GM13977 (cell line): ENCODE measurements around the gene SLC9A9.

Experiments used
- DNase-seq: peaks from one replicate; pipeline ENCODE4 v3.0.0; 2012; ENCODE audit warnings: low spot score
- CTCF ChIP-seq: IDR thresholded peaks from 2 replicates; pipeline ENCODE4 v1.5.1; 2012; ENCODE audit warnings: mild to moderate bottlenecking, control low read depth; ENCODE audit not compliant: insufficient read depth; ENCODE audit errors: extremely low read depth, missing control alignments
- in situ Hi-C: fragments of 300-500 bp; cut with MboI; formaldehyde crosslinking; loops from one replicate; pipeline ENCODE4 v1.12.0; 2022; ENCODE audit warnings: low sequenced_read_pairs, low pct_unique_long_range_greater_than_20kb, mixed read lengths, inconsistent platforms; ENCODE audit not compliant: unreplicated experiment

The SLC9A9 gene

DNA sequence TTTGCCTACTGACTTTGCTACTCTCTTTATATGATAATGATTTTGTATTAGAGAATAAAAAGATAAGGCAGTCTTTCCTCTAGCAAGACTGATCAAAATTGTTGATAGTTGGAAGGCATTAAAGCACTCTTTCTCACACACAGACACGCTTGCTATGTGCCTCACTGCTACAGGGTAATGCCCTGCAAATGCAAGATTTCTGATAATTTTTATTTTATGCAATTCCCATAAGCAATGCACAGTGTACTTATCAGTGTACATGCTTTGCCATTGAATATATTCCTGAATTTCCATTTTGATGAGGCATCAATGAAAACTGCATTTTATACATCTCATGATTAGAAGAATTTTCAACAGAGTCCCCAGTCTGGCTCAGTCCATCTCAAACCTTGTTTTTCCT lies 465.5 kb downstream of the SLC9A9 start:
- TF ChIP-seq CTCF: no peak
- DNase-seq: no peak
- in situ Hi-C loops: no loop called here

DNA sequence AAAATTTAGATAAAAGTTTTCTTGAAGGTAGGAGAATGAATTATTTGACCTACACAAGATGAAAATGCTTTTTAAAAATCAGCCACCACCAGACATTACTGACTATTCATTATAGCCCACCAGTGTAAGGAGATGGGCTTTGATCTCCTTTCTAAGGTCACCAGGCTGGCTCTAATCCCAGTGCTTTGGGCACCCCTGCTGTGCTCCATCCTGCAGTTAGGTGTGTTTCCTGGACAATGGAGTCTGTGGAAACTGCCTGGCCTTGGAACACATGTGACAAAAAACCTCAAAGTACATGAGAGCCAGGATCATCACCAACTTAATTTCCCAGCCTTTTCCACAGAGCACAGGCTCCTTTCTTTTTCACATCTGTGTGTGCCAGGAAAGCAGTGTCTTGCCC lies 467.8 kb downstream of the SLC9A9 start:
- DNase-seq: no peak
- in situ Hi-C loops: no loop called here
- TF ChIP-seq CTCF: no peak

DNA sequence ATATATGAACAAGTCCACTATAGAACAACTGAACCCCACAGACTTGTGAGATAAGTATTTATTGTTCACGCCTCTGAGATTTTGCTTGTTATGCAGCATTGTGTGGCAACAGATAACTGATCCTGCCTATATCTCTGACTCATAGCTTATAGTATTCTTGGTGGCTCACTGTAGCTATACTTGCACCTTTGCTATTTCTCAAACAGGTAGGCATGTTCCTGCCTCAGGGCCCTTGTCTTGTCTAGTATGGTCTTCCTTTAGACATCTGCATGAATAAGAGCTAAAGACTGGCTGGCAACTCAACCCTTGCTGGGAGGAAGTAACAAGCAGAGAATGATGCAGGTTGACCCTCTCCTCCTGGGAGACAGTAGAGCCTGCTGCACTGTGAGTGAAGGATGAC lies 472.6 kb downstream of the SLC9A9 start:
- in situ Hi-C loops: no loop called here
- DNase-seq: no peak
- no peak for TF ChIP-seq CTCF

DNA sequence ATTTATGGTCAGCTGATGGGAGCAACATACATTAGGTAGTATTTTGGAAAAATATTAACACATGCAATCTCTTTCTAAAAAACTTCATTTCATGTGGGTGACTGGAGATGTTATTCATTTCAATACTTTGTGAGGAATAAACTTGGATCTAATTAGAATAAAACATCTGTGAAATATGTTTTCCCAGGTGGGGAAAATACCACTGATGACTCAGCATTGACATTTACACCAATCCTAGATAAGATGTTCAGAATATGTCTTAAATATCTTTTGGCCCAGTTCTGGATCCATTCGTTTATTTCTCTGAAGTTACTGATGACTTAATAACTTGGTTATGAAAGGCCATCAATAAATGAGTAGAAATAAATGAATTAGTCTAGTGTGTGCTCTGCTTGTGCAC lies 481.1 kb downstream of the SLC9A9 start:
- DNase-seq: no peak
- in situ Hi-C loops: no loop called here
- TF ChIP-seq CTCF: no peak

- in situ Hi-C loops: no loop called here
- no peak for DNase-seq
- no peak for TF ChIP-seq CTCF
Measured at GRCh38 chr3:143366672-143367071, 481.6 kb downstream of the SLC9A9 start.

GRCh38 chr3:143363949-143364348 lies 484.3 kb downstream of the SLC9A9 start:
- no peak for DNase-seq
- TF ChIP-seq CTCF: no peak
- in situ Hi-C loops: no loop called here

- DNase-seq: no peak
- in situ Hi-C loops: no loop called here
- no peak for TF ChIP-seq CTCF
Measured at GRCh38 chr3:143363276-143363675, 485.0 kb downstream of the SLC9A9 start.
